Measurements from ENCODE around the gene LGI4.

The LGI4 gene

GRCh38 chr19:35120492-35120891 is 14.4 kb downstream of the LGI4 start:
- no peak overlapping the region for H3K4me3 ChIP-seq (ENCODE audit: low read length)
- TF ChIP-seq CTCF (conservative IDR thresholded peaks at IDR 0.05; ENCODE audit: low read length) = no peak
- DNase-seq (ENCODE audit: low read depth) = peak; percentile 75

- no peak overlapping the region for H3K4me3 ChIP-seq (ENCODE audit: low read length)
- no peak for TF ChIP-seq CTCF (conservative IDR thresholded peaks at IDR 0.05; ENCODE audit: low read length)
- no peak for DNase-seq (ENCODE audit: low read depth)
Measured at GRCh38 chr19:35119578-35120155, 15.2 kb downstream of the LGI4 start.

- no peak overlapping the region for H3K4me3 ChIP-seq (ENCODE audit: low read length)
- TF ChIP-seq CTCF (conservative IDR thresholded peaks at IDR 0.05; ENCODE audit: low read length) = no peak
- no peak for DNase-seq (ENCODE audit: low read depth)
Measured at GRCh38 chr19:35119091-35119490, 15.8 kb downstream of the LGI4 start.

- no peak for DNase-seq (ENCODE audit: low read depth)
- TF ChIP-seq CTCF (conservative IDR thresholded peaks at IDR 0.05; ENCODE audit: low read length) = no peak
- no peak overlapping the region for H3K4me3 ChIP-seq (ENCODE audit: low read length)
Measured at GRCh38 chr19:35118268-35119020, 16.4 kb downstream of the LGI4 start.

GRCh38 chr19:35117799-35118198 is 17.1 kb downstream of the LGI4 start:
- DNase-seq (ENCODE audit: low read depth) = no peak
- H3K4me3 ChIP-seq (ENCODE audit: low read length) = no peak overlapping the region
- TF ChIP-seq CTCF (conservative IDR thresholded peaks at IDR 0.05; ENCODE audit: low read length) = no peak

- DNase-seq (ENCODE audit: low read depth) = no peak
- H3K4me3 ChIP-seq (ENCODE audit: low read length) = no peak overlapping the region
- no peak for TF ChIP-seq CTCF (conservative IDR thresholded peaks at IDR 0.05; ENCODE audit: low read length)
Measured at GRCh38 chr19:35117116-35117515, 17.7 kb downstream of the LGI4 start.
